CD14-positive monocyte (primary cell): ENCODE measurements around the gene PLCH2. TPM values are rescaled to one million over a fixed set of nuclear protein-coding genes. Genes with fewer than 3 reads are reported as not detected.

ENCODE experiments used
- DNase-seq, 3 donors: peaks; one replicate each; pipeline ENCODE4 v3.0.0-alpha.2; 2011 to 2022
- H2AFZ ChIP-seq: 2 replicates; pipeline ENCODE4 v1.6.0; 2012; ENCODE audit warnings: mild to moderate bottlenecking, low read depth, low read length, inconsistent platforms; ENCODE audit not compliant: insufficient read depth, poor library complexity, severe bottlenecking
- H3K27ac ChIP-seq, 2 donors: 1 replicate in 1 of 2; 2 replicates in 1 of 2; pipeline ENCODE4 v1.5.1; 2012 to 2013; ENCODE audit warnings: low read length in 2 of 2, control low read depth in 1 of 2, inconsistent platforms in 1 of 2, low read depth in 1 of 2, mild to moderate bottlenecking in 1 of 2
- H3K27me3 ChIP-seq, 2 donors: one replicate each; pipeline versions ENCODE4 v1.6.0 to v1.6.1; 2011 to 2013; ENCODE audit warnings: low read length in 2 of 2; ENCODE audit not compliant: control insufficient read depth in 2 of 2, insufficient read depth in 2 of 2
- H3K36me3 ChIP-seq, 2 donors: replicated peaks in 1 of 2; 1 replicate in 1 of 2; 2 replicates in 1 of 2; pipeline versions ENCODE4 v1.5.1 to v1.6.1; 2012 to 2013; ENCODE audit warnings: low read length in 2 of 2, control low read depth in 1 of 2, inconsistent platforms in 1 of 2, mild to moderate bottlenecking in 1 of 2; ENCODE audit not compliant: insufficient read depth in 2 of 2, control insufficient read depth in 1 of 2
- H3K4me1 ChIP-seq, 2 donors: 1 replicate in 1 of 2; 2 replicates in 1 of 2; pipeline versions ENCODE4 v1.5.1 to v1.6.1; 2012 to 2013; ENCODE audit warnings: low read length in 2 of 2, control low read depth in 1 of 2, inconsistent platforms in 1 of 2, mild to moderate bottlenecking in 1 of 2, moderate library complexity in 1 of 2; ENCODE audit not compliant: insufficient read depth in 2 of 2, control insufficient read depth in 1 of 2
- H3K4me2 ChIP-seq: replicated peaks from 2 replicates; pipeline ENCODE3; 2012; ENCODE audit warnings: low read length, moderate library complexity, mild to moderate bottlenecking; ENCODE audit not compliant: poor library complexity, severe bottlenecking; ENCODE audit errors: extremely low read depth
- H3K4me3 ChIP-seq, 3 experiments: fragments of 200-600 bp in 1 of 3; sonication (generic) in 1 of 3; replicated peaks in 1 of 3; 1 replicate in 2 of 3; 2 replicates in 1 of 3; pipeline ENCODE4 v1.5.1; 2011 to 2013; ENCODE audit warnings: low read length in 3 of 3, mild to moderate bottlenecking in 3 of 3, control low read depth in 2 of 3, low read depth in 2 of 3, inconsistent platforms in 1 of 3, moderate library complexity in 1 of 3
- H3K79me2 ChIP-seq: 2 replicates; pipeline ENCODE4 v1.6.0; 2012; ENCODE audit warnings: mild to moderate bottlenecking, control low read depth, inconsistent platforms, low read length, moderate library complexity; ENCODE audit not compliant: insufficient read depth
- H3K9ac ChIP-seq: 2 replicates; pipeline ENCODE4 v1.6.0; 2017; ENCODE audit warnings: low read length, mild to moderate bottlenecking; ENCODE audit not compliant: insufficient read depth, poor library complexity, severe bottlenecking
- H3K9me3 ChIP-seq, 2 donors: replicated peaks in 1 of 2; 1 replicate in 1 of 2; 2 replicates in 1 of 2; pipeline versions ENCODE4 v1.5.1 to v1.6.1; 2012 to 2013; ENCODE audit warnings: low read length in 2 of 2, control low read depth in 1 of 2; ENCODE audit not compliant: control insufficient read depth in 1 of 2, insufficient read depth in 1 of 2
- H4K20me1 ChIP-seq: 2 replicates; pipeline ENCODE4 v1.6.0; 2012; ENCODE audit warnings: mild to moderate bottlenecking, low read length, control low read depth, moderate library complexity; ENCODE audit not compliant: insufficient read depth
- H3K27ac Mint-ChIP-seq, 7 donors: one replicate each; pipeline ENCODE4 v1.8.0; 2020; ENCODE audit warnings: mild to moderate bottlenecking in 7 of 7, mixed read lengths in 7 of 7, moderate library complexity in 6 of 7, inconsistent platforms in 2 of 7
- H3K27me3 Mint-ChIP-seq, 3 donors: one replicate each; pipeline ENCODE4 v1.8.0; 2021 to 2022; ENCODE audit warnings: low read depth in 3 of 3, mild to moderate bottlenecking in 3 of 3, mixed read lengths in 3 of 3, moderate library complexity in 3 of 3, inconsistent platforms in 1 of 3
- H3K36me3 Mint-ChIP-seq, 2 donors: one replicate each; pipeline ENCODE4 v1.8.0; 2020; ENCODE audit warnings: mixed read lengths in 2 of 2, inconsistent platforms in 1 of 2, mild to moderate bottlenecking in 1 of 2
- H3K4me1 Mint-ChIP-seq: one replicate; pipeline ENCODE4 v1.8.0; 2020; ENCODE audit warnings: mild to moderate bottlenecking, mixed read lengths
- H3K4me3 Mint-ChIP-seq, 2 donors: one replicate each; pipeline ENCODE4 v1.8.0; 2020; ENCODE audit warnings: mild to moderate bottlenecking in 2 of 2, mixed read lengths in 2 of 2, moderate library complexity in 1 of 2
- H3K9me3 Mint-ChIP-seq, 7 donors: one replicate each; pipeline ENCODE4 v1.8.0; 2020 to 2022; ENCODE audit warnings: mixed read lengths in 7 of 7, mild to moderate bottlenecking in 6 of 7, moderate library complexity in 6 of 7, inconsistent platforms in 2 of 7
- CTCF ChIP-seq: fragments of 200-600 bp; IDR thresholded peaks from one replicate; pipeline ENCODE4 v1.8.0; 2022; ENCODE audit warnings: antibody characterized with exemption, mild to moderate bottlenecking
- WGBS: methylation state at CpG from one replicate; pipeline ENCODE4 v1.1.5; 2013; ENCODE audit warnings: missing lambda C conversion rate; ENCODE audit not compliant: insufficient coverage; 5-methylcytosine and 5-hydroxymethylcytosine counted together
- intact Hi-C, 2 donors: fragments of 100-400 bp; cut with micrococcal nuclease; formaldehyde crosslinking; loops; one replicate each; pipeline versions ENCODE4 v1.15.0 to v1.15.1; 2023
- polyA plus RNA-seq, 3 donors: library from polyadenylated mRNA; depleted of rRNA in 1 of 3; unstranded in 2 of 3; stranded (reverse) in 1 of 3; fragments of 300-500 nt in 2 of 3; fragments of >200 nt in 1 of 3; fragmentation: Illumina TruSeq in 2 of 3; gene quantifications; 1 replicate in 2 of 3; 2 replicates in 1 of 3; pipeline ENCODE4 v1.2.3, GENCODE V29; 2012 to 2021

The PLCH2 gene
- polyA plus RNA-seq, 3 donors = 1.2 TPM; not detected in 2

- no peak overlapping the region for H3K4me3 ChIP-seq
- peaks cover 0 to 2% (median 0%) of the 10 kb centered on the region in 3 donors for H3K27me3 Mint-ChIP-seq
- H3K27ac Mint-ChIP-seq = peak overlapping the region in 2 of 7 donors; percentile 23 to 60
- DNase-seq = no peak
- H3K79me2 ChIP-seq = no peaks in the 10 kb centered on the region
- no peak overlapping the region for H3K4me2 ChIP-seq
- H3K9me3 Mint-ChIP-seq = no peaks in the 10 kb centered on the region
- no peak overlapping the region for H3K27ac ChIP-seq
- H3K4me3 Mint-ChIP-seq = no peak overlapping the region
- H3K36me3 ChIP-seq = peaks cover 96 to 97% of the 10 kb centered on the region in 2 donors
- no peaks in the 10 kb centered on the region for H3K27me3 ChIP-seq
- peaks cover 70 to 99% of the 10 kb centered on the region in 2 donors for H3K36me3 Mint-ChIP-seq
- H3K4me1 ChIP-seq = no peaks in the 10 kb centered on the region
- no peak overlapping the region for H3K9ac ChIP-seq
- no peak for TF ChIP-seq CTCF
- H2AFZ ChIP-seq = no peak overlapping the region
- 95% methylated on average over 28 of the region's 31 CpGs for WGBS
- intact Hi-C loops = no loop called here
- H3K4me1 Mint-ChIP-seq = no peaks in the 10 kb centered on the region
- H3K9me3 ChIP-seq = no peaks in the 10 kb centered on the region
- peaks cover 73% of the 10 kb centered on the region for H4K20me1 ChIP-seq
Measured at GRCh38 chr1:2512862-2513421, 36.9 kb downstream of the PLCH2 start.

- 98% methylated on average over 36 of the region's 43 CpGs for WGBS
- Mint-ChIP-seq H3K4me3 (no peak overlapping the region), H3K27me3 (peaks cover 0 to 2% (median 0%) of the 10 kb centered on the region in 3 donors), H3K36me3 (peaks cover 75 to 99% of the 10 kb centered on the region in 2 donors), H3K4me1 (no peaks in the 10 kb centered on the region), H3K9me3 (no peaks in the 10 kb centered on the region), H3K27ac (peak overlapping the region in 1 of 7 donors; percentile 76)
- Histone ChIP-seq H3K4me2 (no peak overlapping the region), H4K20me1 (peaks cover 65% of the 10 kb centered on the region), H3K27ac (no peak overlapping the region), H3K36me3 (peaks cover 98% of the 10 kb centered on the region in 2 donors), H3K4me1 (no peaks in the 10 kb centered on the region), H3K9me3 (no peaks in the 10 kb centered on the region), H3K27me3 (no peaks in the 10 kb centered on the region), H3K4me3 (no peak overlapping the region), H3K9ac (no peak overlapping the region), H2AFZ (no peak overlapping the region), H3K79me2 (no peaks in the 10 kb centered on the region)
- no peak for DNase-seq
- intact Hi-C loops = no loop called here
- no peak for TF ChIP-seq CTCF
Measured at GRCh38 chr1:2513939-2514652, 38.0 kb downstream of the PLCH2 start.
